GM23338 (cell line): ENCODE data around the gene ZC3H8. TPM values are rescaled to one million over a fixed set of nuclear protein-coding genes. Genes with fewer than 3 reads are reported as not detected.

ENCODE experiments used
- ATAC-seq: fragments of 200-7000 bp; cut with Tn5 transposase; 3 replicates; pipeline ENCODE4 v1.9.1; 2020
- DNase-seq: peaks from one replicate; pipeline ENCODE4 v3.0.0-alpha.2; 2015; ENCODE audit warnings: low spot score
- H2AFZ ChIP-seq: fragments of 200-600 bp; sonication (generic); 2 replicates; pipeline ENCODE4 v1.8.0; 2016; ENCODE audit warnings: antibody characterized with exemption, mild to moderate bottlenecking, moderate library complexity
- H3F3A ChIP-seq: fragments of 200-600 bp; sonication (generic); replicated peaks from 2 replicates; pipeline ENCODE4 v1.8.0; 2017; ENCODE audit warnings: antibody characterized with exemption, mixed run types, low read depth
- H3K27ac ChIP-seq: fragments of 200-600 bp; sonication (generic); 2 replicates; pipeline ENCODE4 v1.6.1; 2016; ENCODE audit warnings: low read depth
- H3K27me3 ChIP-seq: fragments of 200-600 bp; sonication (generic); 2 replicates; pipeline ENCODE4 v1.8.0; 2016; ENCODE audit warnings: mild to moderate bottlenecking, mixed run types, moderate library complexity; ENCODE audit not compliant: insufficient read depth
- H3K36me3 ChIP-seq: fragments of 200-600 bp; sonication (generic); 2 replicates; pipeline ENCODE4 v1.8.0; 2016; ENCODE audit warnings: mild to moderate bottlenecking; ENCODE audit not compliant: insufficient read depth
- H3K4me1 ChIP-seq: fragments of 200-600 bp; sonication (generic); 2 replicates; pipeline ENCODE4 v1.8.0; 2016; ENCODE audit warnings: mild to moderate bottlenecking, moderate library complexity; ENCODE audit not compliant: insufficient read depth
- H3K4me2 ChIP-seq: fragments of 200-600 bp; sonication (generic); 2 replicates; pipeline ENCODE4 v1.7.1; 2017; ENCODE audit warnings: mixed run types
- H3K4me3 ChIP-seq: fragments of 200-600 bp; sonication (generic); 2 replicates; pipeline ENCODE4 v1.6.1; 2016; ENCODE audit warnings: mixed run types
- H3K79me2 ChIP-seq: fragments of 200-600 bp; sonication (generic); replicated peaks from 2 replicates; pipeline ENCODE4 v1.8.0; 2017; ENCODE audit warnings: mild to moderate bottlenecking; ENCODE audit not compliant: insufficient read depth
- H3K9me2 ChIP-seq: fragments of 200-600 bp; sonication (generic); 2 replicates; pipeline ENCODE4 v1.8.0; 2017; ENCODE audit not compliant: insufficient read depth
- H4K20me1 ChIP-seq: fragments of 200-600 bp; sonication (generic); replicated peaks from 2 replicates; pipeline ENCODE4 v1.8.0; 2017; ENCODE audit warnings: mild to moderate bottlenecking; ENCODE audit not compliant: insufficient read depth
- H3K27ac Mint-ChIP-seq: 2 replicates; pipeline ENCODE4 v1.8.0; 2020; ENCODE audit warnings: inconsistent platforms, mild to moderate bottlenecking, moderate library complexity, mixed read lengths
- H3K27me3 Mint-ChIP-seq: 3 replicates; pipeline ENCODE4 v1.8.0; 2022; ENCODE audit warnings: low read depth, mild to moderate bottlenecking, moderate library complexity, mixed read lengths, inconsistent platforms; ENCODE audit not compliant: insufficient read depth, poor library complexity
- H3K36me3 Mint-ChIP-seq: 3 replicates; pipeline ENCODE4 v1.8.0; 2021; ENCODE audit warnings: low read depth, mild to moderate bottlenecking, inconsistent platforms, moderate library complexity, mixed read lengths
- H3K4me1 Mint-ChIP-seq: 3 replicates; pipeline ENCODE4 v1.8.0; 2020; ENCODE audit warnings: mild to moderate bottlenecking, inconsistent platforms, mixed read lengths
- H3K4me3 Mint-ChIP-seq: 3 replicates; pipeline ENCODE4 v1.8.0; 2021; ENCODE audit warnings: moderate library complexity, mild to moderate bottlenecking, inconsistent platforms, mixed read lengths
- H3K9me3 Mint-ChIP-seq: 3 replicates; pipeline ENCODE4 v1.8.0; 2020; ENCODE audit warnings: moderate library complexity, mild to moderate bottlenecking, inconsistent platforms, mixed read lengths
- CREB1 ChIP-seq: fragments of 250-450 bp; sonication (Bioruptor Pico); IDR thresholded peaks from 2 replicates; pipeline ENCODE4 v1.5.0; 2020; ENCODE audit warnings: low read depth, mild to moderate bottlenecking, moderate library complexity
- ETS1 ChIP-seq: IDR thresholded peaks from 2 replicates; pipeline ENCODE4 v1.6.1; 2016; ENCODE audit warnings: antibody characterized with exemption
- EZH2 ChIP-seq: fragments of 200-600 bp; sonication (generic); IDR thresholded peaks from one replicate; pipeline ENCODE4 v1.8.0; 2017; ENCODE audit warnings: antibody characterized with exemption, mild to moderate bottlenecking, low read depth; ENCODE audit not compliant: unreplicated experiment
- EZH2phosphoT487 ChIP-seq: fragments of 200-600 bp; sonication (generic); IDR thresholded peaks from one replicate; pipeline ENCODE4 v1.8.1; 2018; ENCODE audit warnings: antibody characterized with exemption; ENCODE audit not compliant: unreplicated experiment
- JUNB ChIP-seq: IDR thresholded peaks from one replicate; pipeline ENCODE4 v1.6.1; 2016; ENCODE audit warnings: antibody characterized with exemption; ENCODE audit not compliant: unreplicated experiment
- NANOG ChIP-seq: IDR thresholded peaks from 2 replicates; pipeline ENCODE4 v1.6.1; 2016; ENCODE audit warnings: antibody characterized with exemption, borderline replicate concordance
- POLR2AphosphoS5 ChIP-seq: IDR thresholded peaks from 2 replicates; pipeline ENCODE4 v1.6.1; 2016; ENCODE audit warnings: antibody characterized with exemption, low read depth
- STAT1 ChIP-seq: IDR thresholded peaks from one replicate; pipeline ENCODE4 v1.6.1; 2016; ENCODE audit warnings: antibody characterized with exemption; ENCODE audit not compliant: unreplicated experiment
- ZNF114 ChIP-seq: fragments of 250-450 bp; sonication (Bioruptor Pico); IDR thresholded peaks from 2 replicates; pipeline ENCODE4 v1.5.0; 2020; ENCODE audit warnings: mild to moderate bottlenecking, moderate library complexity
- ZNF331 ChIP-seq: fragments of 250-450 bp; sonication (Bioruptor Pico); IDR thresholded peaks from 2 replicates; pipeline ENCODE4 v1.5.0; 2020; ENCODE audit warnings: low read depth, mild to moderate bottlenecking, moderate library complexity
- ZNF462 ChIP-seq: fragments of 250-450 bp; sonication (Bioruptor Pico); IDR thresholded peaks from 2 replicates; pipeline ENCODE4 v1.5.0; 2020; ENCODE audit warnings: mild to moderate bottlenecking, moderate library complexity
- polyA plus RNA-seq: library from polyadenylated mRNA; unstranded; fragments of >200 nt; fragmentation: Nextera tagmentation; extraction: Ambion mirVana; gene quantifications from 2 replicates; pipeline ENCODE4 v1.2.1, GENCODE V29; 2016
- total RNA-seq: library from RNA; depleted of rRNA; stranded (reverse); fragments of >200 nt; shearing (Covaris generic); gene quantifications from 2 replicates; pipeline ENCODE4 v1.2.3, GENCODE V29; 2014
- TF ChIP-seq, protein P1 (sequence below), 2 experiments: fragments of 200-600 bp in 1 of 2; sonication (generic) in 1 of 2; conservative IDR thresholded peaks; 2 replicates each; pipeline versions ENCODE4 v1.5.1 to v1.6.1; 2016 to 2017; ENCODE audit warnings: antibody characterized with exemption in 2 of 2, low read depth in 2 of 2, mild to moderate bottlenecking in 2 of 2, moderate library complexity in 1 of 2
- TF ChIP-seq, protein P2 (sequence below): IDR thresholded peaks from one replicate; pipeline ENCODE4 v1.6.1; 2018; ENCODE audit warnings: antibody characterized with exemption; ENCODE audit not compliant: unreplicated experiment

Gene ZC3H8
- total and polyA plus RNA-seq, 2 experiments from 2014 or later, result 13.3 to 42.8 TPM

DNA sequence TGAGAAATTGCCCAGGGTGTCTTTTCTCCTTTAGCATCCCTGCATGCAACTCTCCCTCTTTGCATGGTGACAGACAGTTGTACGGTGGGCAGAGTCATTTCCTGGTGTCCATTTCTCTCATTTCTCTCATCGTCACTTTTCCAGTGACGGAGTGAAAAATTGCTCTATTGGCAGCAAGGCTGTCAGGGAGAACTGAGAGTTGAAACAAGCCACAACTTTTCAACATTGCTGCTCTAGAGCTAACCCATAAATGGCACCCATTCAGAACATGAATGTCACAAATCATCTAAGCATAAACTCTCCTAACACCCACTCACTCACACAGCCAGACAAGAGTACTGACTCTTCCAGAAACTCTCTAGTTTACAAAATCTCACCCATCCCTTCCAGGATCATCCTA is 55.7 kb downstream of the ZC3H8 start:
- Mint-ChIP-seq H3K27me3 (no peaks in the 10 kb centered on the region), H3K4me1 (peaks cover 3% of the 10 kb centered on the region; the same call in 2 of the 3 replicates), H3K27ac (no peak overlapping the region), H3K36me3 (peaks cover 9% of the 10 kb centered on the region; the same call in 1 of the 3 replicates), H3K4me3 (no peak overlapping the region), H3K9me3 (peaks cover 18% of the 10 kb centered on the region)
- ATAC-seq (no peak), DNase-seq (no peak)
- Histone ChIP-seq H3K27me3 (no peaks in the 10 kb centered on the region), H3K4me1 (no peaks in the 10 kb centered on the region), H3K4me2 (no peak overlapping the region), H3K4me3 (no peak overlapping the region), H3K27ac (no peak overlapping the region), H3F3A (no peaks in the 10 kb centered on the region), H4K20me1 (no peaks in the 10 kb centered on the region), H3K36me3 (peaks cover 5% of the 10 kb centered on the region; the same call in 1 of the 2 replicates), H3K9me2 (peaks cover 3% of the 10 kb centered on the region; the same call in 1 of the 2 replicates), H3K79me2 (no peaks in the 10 kb centered on the region), H2AFZ (no peak overlapping the region)
- TF ChIP-seq ZNF114 (CRISPR knock-in tag) (no peak), NANOG (no peak), STAT1 (no peak), ZNF462 (CRISPR knock-in tag) (no peak), EZH2phosphoT487 (no peak), ETS1 (no peak), POLR2AphosphoS5 (no peak), EZH2 (no peak), ZNF331 (CRISPR knock-in tag) (no peak), JUNB (no peak), CREB1 (no peak)
- TF ChIP-seq, protein P1, sequence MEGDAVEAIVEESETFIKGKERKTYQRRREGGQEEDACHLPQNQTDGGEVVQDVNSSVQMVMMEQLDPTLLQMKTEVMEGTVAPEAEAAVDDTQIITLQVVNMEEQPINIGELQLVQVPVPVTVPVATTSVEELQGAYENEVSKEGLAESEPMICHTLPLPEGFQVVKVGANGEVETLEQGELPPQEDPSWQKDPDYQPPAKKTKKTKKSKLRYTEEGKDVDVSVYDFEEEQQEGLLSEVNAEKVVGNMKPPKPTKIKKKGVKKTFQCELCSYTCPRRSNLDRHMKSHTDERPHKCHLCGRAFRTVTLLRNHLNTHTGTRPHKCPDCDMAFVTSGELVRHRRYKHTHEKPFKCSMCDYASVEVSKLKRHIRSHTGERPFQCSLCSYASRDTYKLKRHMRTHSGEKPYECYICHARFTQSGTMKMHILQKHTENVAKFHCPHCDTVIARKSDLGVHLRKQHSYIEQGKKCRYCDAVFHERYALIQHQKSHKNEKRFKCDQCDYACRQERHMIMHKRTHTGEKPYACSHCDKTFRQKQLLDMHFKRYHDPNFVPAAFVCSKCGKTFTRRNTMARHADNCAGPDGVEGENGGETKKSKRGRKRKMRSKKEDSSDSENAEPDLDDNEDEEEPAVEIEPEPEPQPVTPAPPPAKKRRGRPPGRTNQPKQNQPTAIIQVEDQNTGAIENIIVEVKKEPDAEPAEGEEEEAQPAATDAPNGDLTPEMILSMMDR (conservative IDR thresholded peaks at IDR 0.05; ENCODE audit: low read depth in 2 of 2), result no peak
- TF ChIP-seq, protein P2, sequence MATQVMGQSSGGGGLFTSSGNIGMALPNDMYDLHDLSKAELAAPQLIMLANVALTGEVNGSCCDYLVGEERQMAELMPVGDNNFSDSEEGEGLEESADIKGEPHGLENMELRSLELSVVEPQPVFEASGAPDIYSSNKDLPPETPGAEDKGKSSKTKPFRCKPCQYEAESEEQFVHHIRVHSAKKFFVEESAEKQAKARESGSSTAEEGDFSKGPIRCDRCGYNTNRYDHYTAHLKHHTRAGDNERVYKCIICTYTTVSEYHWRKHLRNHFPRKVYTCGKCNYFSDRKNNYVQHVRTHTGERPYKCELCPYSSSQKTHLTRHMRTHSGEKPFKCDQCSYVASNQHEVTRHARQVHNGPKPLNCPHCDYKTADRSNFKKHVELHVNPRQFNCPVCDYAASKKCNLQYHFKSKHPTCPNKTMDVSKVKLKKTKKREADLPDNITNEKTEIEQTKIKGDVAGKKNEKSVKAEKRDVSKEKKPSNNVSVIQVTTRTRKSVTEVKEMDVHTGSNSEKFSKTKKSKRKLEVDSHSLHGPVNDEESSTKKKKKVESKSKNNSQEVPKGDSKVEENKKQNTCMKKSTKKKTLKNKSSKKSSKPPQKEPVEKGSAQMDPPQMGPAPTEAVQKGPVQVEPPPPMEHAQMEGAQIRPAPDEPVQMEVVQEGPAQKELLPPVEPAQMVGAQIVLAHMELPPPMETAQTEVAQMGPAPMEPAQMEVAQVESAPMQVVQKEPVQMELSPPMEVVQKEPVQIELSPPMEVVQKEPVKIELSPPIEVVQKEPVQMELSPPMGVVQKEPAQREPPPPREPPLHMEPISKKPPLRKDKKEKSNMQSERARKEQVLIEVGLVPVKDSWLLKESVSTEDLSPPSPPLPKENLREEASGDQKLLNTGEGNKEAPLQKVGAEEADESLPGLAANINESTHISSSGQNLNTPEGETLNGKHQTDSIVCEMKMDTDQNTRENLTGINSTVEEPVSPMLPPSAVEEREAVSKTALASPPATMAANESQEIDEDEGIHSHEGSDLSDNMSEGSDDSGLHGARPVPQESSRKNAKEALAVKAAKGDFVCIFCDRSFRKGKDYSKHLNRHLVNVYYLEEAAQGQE, result no peak
